Measurements from ENCODE around the gene RALY. TPM values are rescaled to one million over a fixed set of nuclear protein-coding genes. Genes with fewer than 3 reads are reported as not detected.

RALY gene
- polyA plus RNA-seq, 2 of the 4 experiments (the other 2 are of a cell fraction) = 63.4 to 102 TPM

DNA sequence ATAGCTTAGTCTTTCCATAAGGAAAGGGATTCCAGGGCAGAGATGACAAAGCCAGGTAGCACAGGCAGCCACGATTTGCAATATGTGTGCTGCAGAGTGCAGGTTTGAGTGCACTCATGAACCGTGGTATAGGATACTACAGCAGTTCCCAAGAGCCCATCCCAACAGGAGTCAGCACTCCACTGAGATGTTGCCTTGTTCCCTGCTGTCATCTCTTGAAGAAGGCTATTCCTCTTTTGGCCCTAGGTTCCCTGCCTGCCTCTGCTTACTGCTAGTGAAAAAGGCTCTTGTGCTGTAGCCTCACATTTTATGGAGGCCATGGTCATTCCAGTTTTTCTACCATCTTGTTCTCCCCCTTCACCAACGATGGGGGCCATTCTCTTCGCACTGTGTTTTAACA, 40.2 kb downstream of the RALY start:
- H3K4me3 ChIP-seq = no peak overlapping the region
- no peak overlapping the region for H3K27ac ChIP-seq
- DNase-seq (ENCODE audit: low read depth in 1 of 2, low spot score in 1 of 2) = no peak
- no peak for TF ChIP-seq JUNB (IDR thresholded peaks at IDR 0.05)
- FAIRE-seq = no peak
- no peak for ATAC-seq
- POLR2A ChIA-PET = no interaction called here
- CTCF ChIA-PET = interaction anchor here (1.5 kb wide), 1 partner anchor 8 kb away, joined by 5 read pairs; no protein-coding TSS in a partner anchor
- no peaks in the 10 kb centered on the region for H3K9me3 ChIP-seq
- 90% methylated on average over 4 of the region's 4 CpGs for WGBS (ENCODE audit: missing lambda C conversion rate)
- no peaks in the 10 kb centered on the region for H3K4me1 ChIP-seq
- no peak overlapping the region for H3K4me2 ChIP-seq

- WGBS (ENCODE audit: missing lambda C conversion rate) = 96% methylated on average over 4 of the region's 4 CpGs
- ChIA-PET CTCF (interaction anchor here (1.2 to 1.5 kb wide), 2 partner anchors 8 to 11 kb away, joined by 3 read pairs; no protein-coding TSS in a partner anchor), POLR2A (no interaction called here)
- no peak overlapping the region for H3K4me2 ChIP-seq
- no peak overlapping the region for H3K4me3 ChIP-seq
- ATAC-seq (no peak), FAIRE-seq (no peak), DNase-seq (ENCODE audit: low read depth in 1 of 2, low spot score in 1 of 2) (no peak)
- TF ChIP-seq EHMT2 (IDR thresholded peaks at IDR 0.05; ENCODE audit: low read depth) (no peak), FOSL2 (IDR thresholded peaks at IDR 0.05) (no peak), FOSL2 (CRISPR knock-in tag; IDR thresholded peaks at IDR 0.05) (no peak), CBX8 (IDR thresholded peaks at IDR 0.05) (no peak), CHD2 (IDR thresholded peaks at IDR 0.05; ENCODE audit: low read length, partially characterized antibody) (no peak), SMC3 (IDR thresholded peaks at IDR 0.05) (no peak), CBX2 (IDR thresholded peaks at IDR 0.05; ENCODE audit: borderline replicate concordance, low read depth) (no peak), CEBPB (IDR thresholded peaks at IDR 0.05) (no peak)
- TF ChIP-seq, protein P1, sequence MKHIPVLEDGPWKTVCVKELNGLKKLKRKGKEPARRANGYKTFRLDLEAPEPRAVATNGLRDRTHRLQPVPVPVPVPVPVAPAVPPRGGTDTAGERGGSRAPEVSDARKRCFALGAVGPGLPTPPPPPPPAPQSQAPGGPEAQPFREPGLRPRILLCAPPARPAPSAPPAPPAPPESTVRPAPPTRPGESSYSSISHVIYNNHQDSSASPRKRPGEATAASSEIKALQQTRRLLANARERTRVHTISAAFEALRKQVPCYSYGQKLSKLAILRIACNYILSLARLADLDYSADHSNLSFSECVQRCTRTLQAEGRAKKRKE (CRISPR knock-in tag; IDR thresholded peaks at IDR 0.05; ENCODE audit: low read depth) = no peak
- no peak overlapping the region for H3K27ac ChIP-seq
- H3K9me3 ChIP-seq = no peaks in the 10 kb centered on the region
- H3K4me1 ChIP-seq = no peaks in the 10 kb centered on the region
These were observed 43.4 kb downstream of the RALY start for GRCh38 chr20:34037121-34037520.

DNA sequence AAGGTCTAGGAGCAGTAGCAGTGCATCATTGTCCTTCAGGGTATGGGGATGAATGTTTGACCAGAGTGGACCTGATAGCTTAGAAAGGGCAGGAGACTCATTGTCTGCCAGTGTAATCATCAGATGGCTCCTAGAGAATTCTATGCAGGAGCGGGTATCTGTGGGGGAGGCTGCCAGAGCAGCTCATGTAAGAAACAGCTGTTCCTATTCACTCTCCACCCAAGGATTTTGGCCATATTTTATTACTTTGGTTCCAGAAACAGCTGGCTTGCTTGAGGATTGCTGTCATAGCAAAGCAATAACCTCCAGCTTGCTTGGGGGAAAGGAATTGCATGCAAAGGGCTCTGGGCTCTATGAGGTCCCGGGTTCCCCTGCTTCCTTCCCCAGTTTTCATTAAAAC, 44.1 kb downstream of the RALY start:
- ATAC-seq = no peak

DNA sequence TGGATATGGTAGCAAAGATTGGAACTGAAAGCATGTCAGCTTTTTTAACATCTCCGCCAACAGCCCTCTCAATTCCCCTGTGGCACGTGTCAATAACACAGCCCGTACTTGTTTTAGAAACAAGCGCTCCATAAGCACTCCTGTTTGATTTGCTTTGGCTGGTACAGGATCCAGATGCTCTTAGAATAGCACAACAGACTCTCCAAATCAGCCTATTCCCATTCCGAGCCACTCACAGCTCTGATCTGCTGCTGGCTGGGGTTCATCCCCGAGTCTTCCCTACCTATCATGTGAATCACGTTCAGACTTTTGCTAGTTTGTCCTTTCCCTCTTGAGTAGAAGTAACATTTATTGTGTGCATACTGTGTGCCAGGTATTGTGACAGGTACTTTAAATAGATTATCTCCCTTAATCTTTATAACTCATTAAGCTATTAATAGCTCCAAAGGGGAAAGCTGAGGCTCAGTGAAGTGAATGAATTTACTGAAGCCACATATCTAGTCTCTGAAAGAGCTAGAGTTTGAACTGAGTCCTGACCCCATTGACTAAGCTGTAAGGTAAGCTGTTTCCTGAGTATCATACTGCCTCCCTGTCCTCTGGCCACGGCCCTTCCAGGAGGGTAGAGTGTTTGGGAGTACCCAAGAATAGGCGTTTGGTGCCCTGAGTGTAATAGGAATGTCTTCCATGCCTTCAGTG, 46.7 kb downstream of the RALY start:
- CTCF ChIA-PET = interaction anchor here (0.9 to 2.8 kb wide), 4 partner anchors 9 to 154 kb away, joined by 3 to 16 read pairs (median 5); no protein-coding TSS in a partner anchor
- WGBS (ENCODE audit: missing lambda C conversion rate) = 90% methylated on average over 9 of the region's 9 CpGs
- TF ChIP-seq MAFK (IDR thresholded peaks at IDR 0.05; ENCODE audit: partially characterized antibody) = no peak
- TF ChIP-seq HES2 (IDR thresholded peaks at IDR 0.05) = no peak
- no peak for TF ChIP-seq GATA3 (IDR thresholded peaks at IDR 0.05; ENCODE audit: borderline replicate concordance)
- no peak for TF ChIP-seq RAD21 (conservative IDR thresholded peaks at IDR 0.05 in 1 of 2, IDR thresholded peaks at IDR 0.05 in 1 of 2)
- Histone ChIP-seq H3K9me3 (no peaks in the 10 kb centered on the region), H3K27ac (no peak overlapping the region), H3K4me1 (peaks cover 3% of the 10 kb centered on the region; the same call in 2 of the 3 replicates), H3K4me2 (no peak overlapping the region), H3K4me3 (no peak overlapping the region)
- DNase-seq (ENCODE audit: low read depth in 1 of 2, low spot score in 1 of 2) = no peak
- no peak for ATAC-seq
- no peak for FAIRE-seq
- POLR2A ChIA-PET = no interaction called here

More for the DNA sequence above, 44.1 kb downstream of the RALY start:
- no peak overlapping the region for H3K4me3 ChIP-seq
- ChIA-PET POLR2A (no interaction called here), CTCF (interaction anchor here (1.2 to 1.5 kb wide), 2 partner anchors 8 to 10 kb away, joined by 3 read pairs; no protein-coding TSS in a partner anchor)
- H3K4me1 ChIP-seq = no peaks in the 10 kb centered on the region
- WGBS (ENCODE audit: missing lambda C conversion rate) = 50% methylated on average over 2 of the region's 2 CpGs
- H3K27ac ChIP-seq = no peak overlapping the region
- TF ChIP-seq ZC3H11A (IDR thresholded peaks at IDR 0.05) (no peak), MAX (IDR thresholded peaks at IDR 0.05) (no peak), POLR2A (IDR thresholded peaks at IDR 0.05; ENCODE audit: low read length) (no peak), KDM5A (IDR thresholded peaks at IDR 0.05) (no peak), KDM1A (IDR thresholded peaks at IDR 0.05; ENCODE audit: low read depth) (no peak), RNF2 (IDR thresholded peaks at IDR 0.05; ENCODE audit: borderline replicate concordance, low read depth) (no peak), GATA3 (IDR thresholded peaks at IDR 0.05; ENCODE audit: borderline replicate concordance) (no peak)
- TF ChIP-seq, protein P1 (CRISPR knock-in tag; IDR thresholded peaks at IDR 0.05; ENCODE audit: low read depth) = no peak
- FAIRE-seq = no peak
- no peak for DNase-seq (ENCODE audit: low read depth in 1 of 2, low spot score in 1 of 2)
- no peak overlapping the region for H3K4me2 ChIP-seq
- no peaks in the 10 kb centered on the region for H3K9me3 ChIP-seq
